Iris pigment epithelial cell (primary cell): Measurements from ENCODE around the gene MAVS.
A peak's percentile ranks its signal among the peaks of the same experiment; 100 is the strongest.
"Not testable (repeated sequence)": the region's sequence is repeated elsewhere in the genome, so short reads cannot be mapped to it uniquely, and the experiment has no call there.

Source experiments
- DNase-seq: peaks from one replicate; pipeline ENCODE4 v3.0.0-alpha.2; 2011; ENCODE audit warnings: low read depth

Gene MAVS

DNA sequence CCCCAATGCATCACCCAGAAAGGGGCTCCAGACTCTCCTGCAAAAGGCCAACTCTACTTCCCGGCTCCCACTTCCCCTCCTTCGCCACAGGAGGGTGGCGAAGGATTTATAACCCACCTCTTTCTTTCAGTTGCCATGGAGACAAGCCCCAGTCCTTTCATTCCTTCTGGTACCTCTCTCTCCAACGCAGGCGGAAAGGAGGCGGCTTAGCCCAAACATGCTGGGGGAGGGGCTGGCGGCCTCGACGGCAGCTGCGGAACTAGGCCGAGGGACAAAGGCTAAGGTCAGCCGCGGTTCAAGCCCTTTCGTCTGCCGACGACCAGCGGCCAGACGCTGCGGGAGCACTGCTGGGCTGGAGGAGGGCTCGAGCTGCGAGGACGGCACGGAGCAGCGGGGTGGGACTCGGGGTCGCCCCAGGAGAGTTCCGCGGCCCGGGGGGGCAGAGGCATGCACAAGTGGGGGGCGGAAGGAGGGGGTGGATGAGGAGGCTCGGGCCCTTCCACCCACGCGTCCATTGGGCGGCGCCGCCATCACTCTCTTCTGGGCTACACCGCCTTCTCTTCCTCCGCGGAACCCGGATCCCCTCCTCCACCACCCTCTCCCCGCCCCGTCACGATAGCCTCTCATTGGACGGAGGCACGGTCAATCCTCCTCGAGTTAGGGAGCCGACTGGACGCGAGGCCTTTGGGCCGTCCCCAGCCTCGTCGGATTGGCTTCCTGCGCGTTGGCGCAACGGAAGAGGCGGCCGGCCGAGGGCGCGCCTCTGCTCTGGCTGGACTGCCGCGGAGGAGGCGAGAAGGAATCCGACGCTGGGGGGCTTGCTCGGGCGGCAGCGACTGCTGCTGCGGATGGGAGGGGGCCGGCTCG, 42.2 kb downstream of the MAVS start, which contains the start of gene PANK2:
TSS of gene PANK2 (plus strand) at position 766 of the 867 bp plus-strand sequence.
- peak; percentile 99 for DNase-seq

- no peak for DNase-seq
Observed at GRCh38 chr20:3889489-3890397, 43.1 kb downstream of the MAVS start.

DNA sequence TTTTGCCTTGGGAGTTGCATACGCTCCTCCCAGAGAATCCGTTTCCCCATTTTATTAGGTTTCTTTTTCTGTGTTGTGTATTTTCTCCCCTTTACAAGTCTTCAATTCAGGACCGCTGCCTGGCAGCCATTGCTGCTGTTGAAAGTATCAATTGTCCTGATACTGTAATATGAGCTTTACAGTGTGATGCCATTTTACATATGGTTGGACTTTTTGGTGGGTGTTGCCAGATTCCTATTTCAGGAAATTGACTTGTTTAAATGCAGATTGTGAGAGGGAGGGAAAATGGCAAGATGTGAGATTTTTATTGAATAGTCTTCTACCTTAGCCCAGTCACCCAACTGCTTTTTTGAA, 43.7 kb downstream of the MAVS start:
- DNase-seq = peak; percentile 39

DNA sequence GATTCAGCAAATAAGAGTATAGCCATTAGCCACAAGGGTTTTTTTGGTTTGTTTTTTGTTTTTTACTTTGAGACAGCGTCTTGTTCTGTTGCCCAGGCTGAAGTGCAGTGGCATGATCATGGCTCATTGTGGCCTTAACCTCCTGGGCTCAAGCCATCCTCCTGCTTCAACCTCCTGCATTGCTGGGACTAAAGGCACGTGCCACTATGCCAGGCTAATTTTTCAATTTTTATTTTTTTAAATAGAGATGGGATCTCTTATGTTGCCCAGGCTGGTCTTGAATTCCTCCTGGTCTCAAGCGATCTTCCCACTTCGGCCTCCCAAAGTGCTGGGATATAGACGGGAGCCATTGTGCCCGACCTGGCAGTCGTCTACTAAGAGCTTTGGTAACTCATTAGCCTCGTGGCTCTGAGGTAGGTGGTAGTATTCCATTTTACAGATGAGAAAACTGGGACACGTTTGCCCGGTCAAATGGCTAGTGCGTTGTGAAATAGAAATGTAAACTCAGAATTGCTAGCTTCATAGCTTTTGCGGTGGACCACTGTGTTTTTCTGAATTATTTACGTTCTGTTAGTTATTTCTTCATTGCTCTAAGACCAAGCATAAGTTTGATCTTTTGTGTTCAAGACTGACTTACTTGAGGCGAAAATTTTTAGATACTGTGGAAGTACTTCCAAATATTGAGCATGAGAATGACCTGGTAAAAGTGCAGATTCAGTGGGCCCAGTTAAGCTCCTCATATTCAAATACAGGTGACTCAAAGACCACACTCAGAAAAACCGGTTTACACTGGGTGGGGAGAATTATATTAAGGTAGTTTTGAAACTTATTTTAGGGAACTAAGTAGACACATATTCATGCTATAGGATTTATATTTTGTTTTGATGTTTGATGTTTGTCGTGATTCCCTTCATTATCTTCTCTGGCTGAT, 44.6 kb downstream of the MAVS start:
- no peak for DNase-seq

- no peak for DNase-seq
Observed at GRCh38 chr20:3894796-3895195, 48.2 kb downstream of the MAVS start.

DNA sequence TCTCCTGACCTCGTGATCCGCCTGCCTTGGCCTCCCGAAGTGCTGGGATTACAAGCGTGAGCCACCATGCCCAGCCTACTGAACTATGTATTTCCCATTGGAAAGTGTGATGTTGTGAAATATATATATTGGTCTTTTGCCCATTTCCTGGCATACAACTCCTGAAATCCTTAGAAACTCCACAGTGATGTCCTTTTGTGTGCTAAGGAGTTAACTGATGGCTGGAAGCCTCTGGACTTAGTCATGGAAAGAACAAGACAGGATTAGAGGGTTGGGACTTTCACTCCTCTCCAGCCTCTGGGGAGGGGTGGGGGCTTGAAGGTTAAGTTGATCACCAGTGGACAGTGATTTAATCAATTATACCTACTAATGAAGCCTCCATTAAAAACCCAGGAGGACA, 49.7 kb downstream of the MAVS start:
- no peak for DNase-seq

DNA sequence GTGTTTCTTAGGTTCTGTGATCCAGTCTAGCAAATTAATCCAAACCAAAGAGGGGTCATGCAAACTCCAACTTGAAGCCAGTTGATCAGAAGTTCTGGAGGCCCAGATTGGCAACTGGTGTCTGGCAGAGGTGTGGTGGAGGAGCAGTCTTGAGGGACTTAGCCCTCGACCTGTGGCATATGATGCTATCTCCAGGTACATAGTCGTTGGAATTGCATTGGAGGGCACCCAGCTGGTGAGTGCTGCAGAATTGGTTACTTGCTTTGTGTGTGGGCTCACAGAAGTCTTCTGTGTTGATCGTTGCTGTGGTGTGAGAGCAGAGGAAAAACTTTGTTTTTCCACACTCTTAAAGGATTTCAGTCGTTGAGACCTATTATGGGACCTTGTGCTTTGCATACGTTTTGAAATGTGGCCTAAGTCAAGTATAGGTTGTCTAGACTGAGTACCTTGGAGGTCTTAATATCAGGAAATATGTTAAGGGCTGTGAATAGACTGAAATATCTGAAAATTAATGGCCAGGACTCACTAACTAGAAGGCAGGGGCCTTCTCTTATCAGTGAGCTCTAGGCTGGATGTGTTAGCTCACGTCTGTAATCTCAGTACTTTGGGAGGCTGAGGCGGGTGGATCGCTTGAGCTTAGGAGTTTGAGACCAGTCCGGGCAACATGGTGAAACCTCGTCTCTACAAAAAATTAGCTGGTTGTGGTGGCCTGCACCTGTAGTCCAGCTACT, 50.4 kb downstream of the MAVS start:
- no peak for DNase-seq

DNA sequence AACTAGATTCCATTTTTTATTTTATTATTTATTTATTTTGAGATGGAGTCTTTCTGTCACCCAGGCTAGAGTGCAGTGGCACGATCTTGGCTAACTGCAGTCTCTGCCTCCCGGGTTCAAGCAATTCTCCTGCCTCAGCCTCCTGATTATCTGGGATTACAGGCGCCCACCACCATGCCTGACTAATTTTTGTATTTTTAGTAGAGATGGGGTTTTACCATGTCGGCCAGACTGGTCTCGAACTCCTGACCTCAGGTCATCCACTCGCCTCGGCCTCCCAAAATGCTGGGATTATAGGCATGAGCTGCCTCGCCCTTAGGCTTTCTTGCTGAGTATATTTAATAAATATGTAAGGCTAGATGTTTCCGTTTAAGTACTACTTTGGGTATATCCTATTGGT, 51.5 kb downstream of the MAVS start:
- not testable (repeated sequence) for DNase-seq

DNA sequence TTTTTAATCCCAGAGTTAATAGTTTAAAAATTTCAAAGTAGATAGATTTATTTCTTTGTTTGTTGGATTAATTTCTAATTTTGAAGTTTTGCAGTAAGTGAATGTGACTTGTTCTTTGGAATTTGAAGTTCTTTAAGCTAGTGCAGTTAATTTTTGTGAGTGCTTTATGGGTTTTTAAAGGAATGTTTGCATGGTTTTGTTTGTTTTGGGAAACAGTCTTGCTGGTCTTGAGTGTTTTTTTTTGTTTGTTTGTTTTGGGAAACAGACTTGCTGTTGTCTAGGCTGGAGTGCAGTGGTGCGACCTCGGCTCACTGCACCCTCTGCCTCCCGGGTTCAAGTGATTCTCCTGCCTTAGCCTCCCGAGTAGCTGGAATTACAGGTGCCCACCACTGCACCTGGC, 52.0 kb downstream of the MAVS start:
- no peak for DNase-seq

GRCh38 chr20:3900187-3900604, 53.6 kb downstream of the MAVS start:
- no peak for DNase-seq

DNA sequence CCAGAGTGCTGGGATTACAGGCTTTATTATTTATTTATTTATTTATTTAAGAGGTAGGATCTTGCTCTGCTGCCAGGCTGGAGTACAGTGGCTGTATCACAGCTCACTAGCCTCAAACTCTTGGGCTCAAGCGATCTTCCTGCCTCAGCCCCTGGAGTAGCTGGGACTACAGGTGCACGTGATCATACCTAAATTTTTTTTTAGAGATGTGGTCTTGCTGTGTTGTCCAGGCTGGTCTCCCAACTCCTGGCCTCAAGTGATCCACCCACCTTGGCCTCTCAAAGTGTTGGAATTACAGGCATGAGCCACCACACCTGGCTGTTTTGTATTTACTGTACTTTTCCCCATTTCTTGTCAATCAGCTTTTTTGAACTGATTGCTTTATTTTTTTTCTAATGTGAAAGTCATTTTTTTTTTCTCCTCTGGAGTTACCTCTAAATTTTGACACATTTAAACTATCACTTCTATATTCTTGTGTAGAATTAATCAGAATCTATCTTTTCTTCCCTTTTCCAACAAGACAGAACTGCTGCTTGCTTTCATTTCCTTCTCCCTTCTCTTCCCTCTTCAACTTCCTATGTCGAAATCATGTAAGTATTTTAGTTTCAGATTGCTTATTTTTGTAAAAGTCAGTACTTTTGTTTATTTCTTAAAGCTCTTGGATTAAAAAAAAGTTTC, 54.5 kb downstream of the MAVS start:
- peak; percentile 60 for DNase-seq

- no peak for DNase-seq
Observed at GRCh38 chr20:3901706-3902440, 55.2 kb downstream of the MAVS start.

- DNase-seq = no peak
Observed at GRCh38 chr20:3902446-3902845, 55.8 kb downstream of the MAVS start.

DNA sequence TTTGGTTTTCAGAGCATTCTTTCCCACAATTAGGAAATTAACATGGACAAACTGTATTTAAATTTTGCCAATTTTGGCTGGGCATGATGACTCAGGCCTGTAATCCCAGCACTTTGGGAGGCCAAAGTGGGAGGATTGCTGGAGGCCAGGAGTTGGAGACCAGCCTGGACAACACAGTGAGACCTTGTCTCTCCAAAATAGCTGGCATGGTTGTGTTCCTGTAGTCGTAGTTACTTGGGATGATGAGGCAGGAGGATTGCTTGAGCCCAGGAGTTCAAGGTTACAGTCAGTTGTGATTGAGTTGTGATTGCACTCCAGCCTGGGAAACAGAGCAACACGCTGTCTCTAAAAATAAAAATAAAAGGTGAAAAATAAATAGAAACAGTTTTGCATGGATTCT, 57.6 kb downstream of the MAVS start:
- DNase-seq = no peak

DNA sequence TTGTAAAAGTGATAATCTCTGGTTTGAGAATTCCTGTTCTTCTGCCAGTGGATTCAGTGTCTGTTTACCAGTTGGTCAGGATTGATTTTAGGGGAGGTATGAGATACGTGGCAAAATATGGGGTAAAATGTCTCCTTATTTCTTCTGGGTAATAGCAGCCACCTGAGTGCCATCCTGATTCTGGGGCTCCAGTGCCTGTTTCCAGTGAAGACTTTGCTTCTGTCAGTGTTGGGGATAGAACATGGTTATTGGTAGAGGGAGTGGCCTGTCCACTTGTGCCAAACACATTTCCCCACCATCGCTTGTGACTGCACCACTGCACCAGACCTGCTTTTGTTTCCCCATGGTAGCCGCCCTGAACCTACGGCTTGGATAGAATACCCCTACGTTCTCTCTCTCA, 58.2 kb downstream of the MAVS start:
- no peak for DNase-seq

- DNase-seq = not testable (repeated sequence)
Observed at GRCh38 chr20:3906744-3907721, 60.4 kb downstream of the MAVS start.

DNA sequence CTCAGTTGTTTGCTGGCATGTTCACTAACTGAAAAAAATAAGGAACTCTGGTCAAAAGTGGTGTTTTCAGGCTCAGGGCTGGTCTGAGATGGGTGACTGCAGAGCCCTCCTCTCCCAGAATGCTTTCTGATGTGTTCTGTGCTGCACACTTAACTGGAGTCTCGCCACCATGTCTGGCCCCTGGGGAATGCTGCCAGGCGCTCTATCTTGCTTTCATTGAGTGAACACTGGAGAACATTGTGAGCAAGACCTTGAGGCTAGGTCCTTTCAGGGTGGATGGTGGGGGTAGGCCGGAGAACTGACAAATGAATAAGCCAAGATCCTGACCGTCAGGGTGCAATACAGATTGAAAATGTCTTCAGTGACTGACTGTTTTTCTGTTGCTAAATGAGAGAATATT, 62.0 kb downstream of the MAVS start:
- DNase-seq = no peak

DNA sequence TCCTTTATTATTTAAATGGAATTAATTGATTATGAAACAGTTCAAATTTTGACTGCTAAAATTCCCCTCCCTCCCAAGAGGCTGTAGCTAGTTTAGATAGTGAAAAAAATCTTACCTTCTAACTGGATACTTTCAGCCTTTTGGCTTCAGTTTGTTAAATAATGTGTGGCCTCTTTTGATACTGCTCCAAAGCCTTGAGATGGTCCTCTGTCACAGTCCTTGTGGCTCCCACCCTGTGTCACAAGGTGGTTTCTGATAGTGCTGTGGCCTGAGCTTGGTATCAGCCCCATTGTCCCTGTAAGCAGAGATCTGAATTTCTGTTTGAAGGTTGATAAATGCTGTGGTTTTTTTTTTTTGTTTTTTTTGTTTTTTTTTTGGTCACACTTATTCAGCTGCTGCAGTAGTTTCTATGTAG, 63.3 kb downstream of the MAVS start:
- no peak for DNase-seq

DNA sequence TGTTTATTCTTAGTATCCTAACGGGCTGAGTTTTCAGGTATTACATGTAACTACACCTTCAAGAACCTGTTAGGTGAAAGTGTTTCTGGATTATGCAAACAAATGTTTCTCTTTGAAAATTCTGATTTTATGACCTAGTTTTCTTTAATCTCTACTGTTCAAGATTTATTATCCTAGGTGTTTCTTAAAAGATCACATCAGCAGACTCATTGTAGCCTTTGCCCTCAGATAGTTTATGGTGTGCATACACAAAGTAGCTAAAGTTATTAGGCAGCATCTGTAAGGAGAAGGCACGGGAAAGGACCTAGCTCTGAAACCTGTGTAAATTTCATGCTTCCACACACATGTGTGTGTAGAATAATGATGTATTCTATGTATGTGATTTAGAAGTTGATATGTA, 64.2 kb downstream of the MAVS start:
- no peak for DNase-seq
